ENCODE results near the gene CLEC3B. TPM values are rescaled to one million over a fixed set of nuclear protein-coding genes. Genes with fewer than 3 reads are reported as not detected.

The CLEC3B gene
- total RNA-seq, 4 donors from 2014 or later = 137 to 819 (median 340) TPM

- Histone ChIP-seq H3K4me3 (no peak overlapping the region), H3K36me3 (no peaks in the 10 kb centered on the region), H3K27ac (peak overlapping the region in 2 of 4 donors; percentile 55 to 65), H3K4me1 (peaks cover 0 to 39% (median 6%) of the 10 kb centered on the region in 4 donors), H3K27me3 (no peaks in the 10 kb centered on the region), H3K9me3 (no peaks in the 10 kb centered on the region)
- TF ChIP-seq POLR2A (IDR thresholded peaks at IDR 0.05) = no peak
- peak; percentile 26 to 39 for TF ChIP-seq EP300 (IDR thresholded peaks at IDR 0.05)
- no peak for TF ChIP-seq CTCF (IDR thresholded peaks at IDR 0.05)
- WGBS, 2 donors = 53 to 56% methylated on average over 12 of the region's 12 CpGs
- DNase-seq (ENCODE audit: low spot score in 2 of 2) = no peak
Observed at GRCh38 chr3:45064512-45065372, 38.6 kb downstream of the CLEC3B start.

GRCh38 chr3:45065373-45065720 is 39.2 kb downstream of the CLEC3B start:
- 94 to 100% methylated on average over 1 of the region's 1 CpG for WGBS, 2 donors
- TF ChIP-seq POLR2A (IDR thresholded peaks at IDR 0.05) (no peak), EP300 (IDR thresholded peaks at IDR 0.05) (no peak), CTCF (IDR thresholded peaks at IDR 0.05) (no peak)

GRCh38 chr3:45066109-45066801 is 40.2 kb downstream of the CLEC3B start:
- no peaks in the 10 kb centered on the region for H3K9me3 ChIP-seq
- DNase-seq (ENCODE audit: low spot score in 2 of 2) = no peak
- H3K4me3 ChIP-seq = no peak overlapping the region
- no peaks in the 10 kb centered on the region for H3K27me3 ChIP-seq
- TF ChIP-seq POLR2A (IDR thresholded peaks at IDR 0.05) (no peak), EP300 (IDR thresholded peaks at IDR 0.05) (no peak), CTCF (IDR thresholded peaks at IDR 0.05) (no peak)
- H3K36me3 ChIP-seq = no peaks in the 10 kb centered on the region
- peak overlapping the region in 1 of 4 donors; percentile 50 for H3K27ac ChIP-seq
- peaks cover 0 to 28% (median 3%) of the 10 kb centered on the region in 4 donors for H3K4me1 ChIP-seq
- WGBS, 2 donors = 87 to 89% methylated on average over 3 of the region's 3 CpGs

More at GRCh38 chr3:45065373-45065720, 39.2 kb downstream of the CLEC3B start:
- Histone ChIP-seq H3K4me1 (peaks cover 0 to 35% (median 6%) of the 10 kb centered on the region in 4 donors), H3K9me3 (no peaks in the 10 kb centered on the region), H3K27ac (peak overlapping the region in 2 of 4 donors; percentile 50 to 64), H3K27me3 (no peaks in the 10 kb centered on the region), H3K4me3 (no peak overlapping the region), H3K36me3 (no peaks in the 10 kb centered on the region)
- DNase-seq (ENCODE audit: low spot score in 2 of 2) = no peak

GRCh38 chr3:45067486-45067885 is 41.4 kb downstream of the CLEC3B start:
- DNase-seq (ENCODE audit: low spot score in 2 of 2) = no peak
- Histone ChIP-seq H3K4me3 (no peak overlapping the region), H3K4me1 (peaks cover 0 to 21% (median 3%) of the 10 kb centered on the region in 4 donors), H3K9me3 (no peaks in the 10 kb centered on the region), H3K27ac (no peak overlapping the region), H3K36me3 (no peaks in the 10 kb centered on the region), H3K27me3 (no peaks in the 10 kb centered on the region)
- 72 to 73% methylated on average over 3 of the region's 4 CpGs for WGBS, 2 donors
- TF ChIP-seq CTCF (IDR thresholded peaks at IDR 0.05) = no peak
- no peak for TF ChIP-seq EP300 (IDR thresholded peaks at IDR 0.05)
- no peak for TF ChIP-seq POLR2A (IDR thresholded peaks at IDR 0.05)

- 68 to 78% methylated on average over 3 of the region's 3 CpGs for WGBS, 2 donors
- DNase-seq (ENCODE audit: low spot score in 2 of 2) = no peak
Observed at GRCh38 chr3:45067941-45068340, 41.8 kb downstream of the CLEC3B start.

More at GRCh38 chr3:45067941-45068340, 41.8 kb downstream of the CLEC3B start:
- Histone ChIP-seq H3K27me3 (no peaks in the 10 kb centered on the region), H3K4me1 (peaks cover 0 to 18% (median 3%) of the 10 kb centered on the region in 4 donors), H3K4me3 (no peak overlapping the region), H3K36me3 (no peaks in the 10 kb centered on the region), H3K9me3 (no peaks in the 10 kb centered on the region), H3K27ac (no peak overlapping the region)
- no peak for TF ChIP-seq EP300 (IDR thresholded peaks at IDR 0.05)
- no peak for TF ChIP-seq POLR2A (IDR thresholded peaks at IDR 0.05)
- no peak for TF ChIP-seq CTCF (IDR thresholded peaks at IDR 0.05)

All from tibial nerve (tissue), 4 donors.